H9 (cell line): Measurements from ENCODE around the gene RPL36. TPM values are rescaled to one million over a fixed set of nuclear protein-coding genes. Genes with fewer than 3 reads are reported as not detected.

Source experiments
- DNase-seq: peaks from one replicate; pipeline ENCODE4 v3.0.0-alpha.2; 2017
- H2AFZ ChIP-seq: one replicate; pipeline ENCODE4 v1.6.1; 2013; ENCODE audit warnings: mild to moderate bottlenecking, low read length, control low read depth, moderate library complexity
- H2AK5ac ChIP-seq: 2 replicates; pipeline ENCODE4 v1.6.1; 2013; ENCODE audit warnings: low read length, control low read depth, mixed read lengths; ENCODE audit not compliant: insufficient read length
- H2BK120ac ChIP-seq: one replicate; pipeline ENCODE4 v1.6.1; 2013; ENCODE audit warnings: low read depth, mild to moderate bottlenecking, low read length, control low read depth, inconsistent platforms; ENCODE audit not compliant: poor library complexity, severe bottlenecking
- H2BK12ac ChIP-seq: 2 replicates; pipeline ENCODE4 v1.6.1; 2013; ENCODE audit warnings: low read length, control low read depth, mixed read lengths, low read depth; ENCODE audit not compliant: insufficient read length
- H2BK15ac ChIP-seq: 2 replicates; pipeline ENCODE4 v1.6.1; 2013; ENCODE audit warnings: low read depth, low read length, control low read depth
- H2BK20ac ChIP-seq: one replicate; pipeline ENCODE4 v1.6.1; 2013; ENCODE audit warnings: low read depth, mild to moderate bottlenecking, low read length, control low read depth, inconsistent platforms; ENCODE audit not compliant: poor library complexity, severe bottlenecking
- H2BK5ac ChIP-seq: 2 replicates; pipeline ENCODE4 v1.6.1; 2013; ENCODE audit warnings: low read length, control low read depth, mixed read lengths; ENCODE audit not compliant: insufficient read length
- H3K14ac ChIP-seq: 2 replicates; pipeline ENCODE4 v1.6.1; 2013; ENCODE audit warnings: low read length, control low read depth; ENCODE audit not compliant: insufficient read depth
- H3K18ac ChIP-seq: 2 replicates; pipeline ENCODE4 v1.6.1; 2013; ENCODE audit warnings: low read depth, mild to moderate bottlenecking, mixed read lengths, low read length, control low read depth; ENCODE audit not compliant: insufficient read length
- H3K23ac ChIP-seq: 2 replicates; pipeline ENCODE4 v1.6.1; 2013; ENCODE audit warnings: low read length, control low read depth, mixed read lengths, low read depth; ENCODE audit not compliant: insufficient read length
- H3K23me2 ChIP-seq: 2 replicates; pipeline ENCODE4 v1.6.1; 2013; ENCODE audit warnings: low read depth, mild to moderate bottlenecking, mixed read lengths, low read length, control low read depth; ENCODE audit not compliant: insufficient read length, poor library complexity, severe bottlenecking
- H3K27ac ChIP-seq: 2 replicates; pipeline ENCODE4 v1.5.1; 2013; ENCODE audit warnings: low read length, control low read depth, mixed read lengths, low read depth; ENCODE audit not compliant: insufficient read length
- H3K27me3 ChIP-seq: 2 replicates; pipeline ENCODE4 v1.6.1; 2013; ENCODE audit warnings: low read length, control low read depth, inconsistent platforms; ENCODE audit not compliant: insufficient read depth
- H3K4ac ChIP-seq: 2 replicates; pipeline ENCODE4 v1.6.1; 2013; ENCODE audit warnings: low read depth, mild to moderate bottlenecking, control low read depth, inconsistent platforms, low read length, moderate library complexity
- H3K4me1 ChIP-seq: 2 replicates; pipeline ENCODE4 v1.6.1; 2013; ENCODE audit warnings: low read length, control low read depth, inconsistent platforms; ENCODE audit not compliant: insufficient read depth
- H3K4me2 ChIP-seq: 2 replicates; pipeline ENCODE4 v1.6.1; 2013; ENCODE audit warnings: low read length, control low read depth, mixed read lengths; ENCODE audit not compliant: insufficient read length, insufficient read depth
- H3K56ac ChIP-seq: 2 replicates; pipeline ENCODE4 v1.6.1; 2013; ENCODE audit warnings: low read depth, mild to moderate bottlenecking, mixed read lengths, low read length, control low read depth; ENCODE audit not compliant: insufficient read length
- H3K79me1 ChIP-seq: 2 replicates; pipeline ENCODE4 v1.6.1; 2013; ENCODE audit warnings: low read depth, mild to moderate bottlenecking, moderate library complexity, low read length, control low read depth, inconsistent platforms; ENCODE audit not compliant: insufficient read depth, poor library complexity, severe bottlenecking
- H3K79me2 ChIP-seq: 2 replicates; pipeline ENCODE4 v1.6.1; 2013; ENCODE audit warnings: low read length, control low read depth, inconsistent platforms; ENCODE audit not compliant: insufficient read depth
- H3K9ac ChIP-seq: 2 replicates; pipeline ENCODE4 v1.6.1; 2013; ENCODE audit warnings: low read length, control low read depth, mixed read lengths; ENCODE audit not compliant: insufficient read length; ENCODE audit errors: extremely low read depth
- H3K9me3 ChIP-seq: one replicate; pipeline ENCODE4 v1.6.1; 2013; ENCODE audit warnings: low read depth, low read length, inconsistent platforms; ENCODE audit not compliant: control insufficient read depth
- H3T11ph ChIP-seq: one replicate; pipeline ENCODE4 v1.6.1; 2013; ENCODE audit warnings: mild to moderate bottlenecking, low read length, control low read depth, inconsistent platforms
- H4K20me1 ChIP-seq: one replicate; pipeline ENCODE4 v1.6.1; 2013; ENCODE audit not compliant: control insufficient read depth, insufficient read length, insufficient read depth
- H4K5ac ChIP-seq: 2 replicates; pipeline ENCODE4 v1.6.1; 2013; ENCODE audit warnings: low read depth, mild to moderate bottlenecking, mixed read lengths, low read length, control low read depth; ENCODE audit not compliant: insufficient read length
- H4K8ac ChIP-seq: replicated peaks from 2 replicates; pipeline ENCODE4 v1.6.1; 2013; ENCODE audit warnings: low read length, control low read depth, mixed read lengths, low read depth; ENCODE audit not compliant: insufficient read length
- H4K91ac ChIP-seq: 2 replicates; pipeline ENCODE4 v1.6.1; 2013; ENCODE audit warnings: low read depth, mild to moderate bottlenecking, moderate library complexity, mixed read lengths, low read length, control low read depth; ENCODE audit not compliant: insufficient read length
- H3K27ac Mint-ChIP-seq, 3 experiments: 2 replicates in 2 of 3; 3 replicates in 1 of 3; pipeline ENCODE4 v1.8.0; 2020 to 2021; ENCODE audit warnings: mixed read lengths in 3 of 3, mild to moderate bottlenecking in 1 of 3, moderate library complexity in 1 of 3
- H3K27me3 Mint-ChIP-seq: 2 replicates; pipeline ENCODE4 v1.8.0; 2021; ENCODE audit warnings: low read depth, mild to moderate bottlenecking, moderate library complexity, mixed read lengths
- H3K36me3 Mint-ChIP-seq, 3 experiments: 2 replicates in 2 of 3; 3 replicates in 1 of 3; pipeline ENCODE4 v1.8.0; 2020 to 2021; ENCODE audit warnings: low read depth in 3 of 3, mixed read lengths in 3 of 3; ENCODE audit not compliant: insufficient read depth in 1 of 3
- H3K4me1 Mint-ChIP-seq, 2 experiments: 2 replicates each; pipeline ENCODE4 v1.8.0; 2020; ENCODE audit warnings: mixed read lengths in 2 of 2
- H3K4me3 Mint-ChIP-seq, 2 experiments: 2 replicates in 1 of 2; 3 replicates in 1 of 2; pipeline ENCODE4 v1.8.0; 2020 to 2021; ENCODE audit warnings: mild to moderate bottlenecking in 2 of 2, mixed read lengths in 2 of 2, moderate library complexity in 1 of 2
- H3K9me3 Mint-ChIP-seq, 2 experiments: 2 replicates in 1 of 2; 3 replicates in 1 of 2; pipeline ENCODE4 v1.8.0; 2020; ENCODE audit warnings: mild to moderate bottlenecking in 2 of 2, mixed read lengths in 2 of 2, moderate library complexity in 1 of 2
- WGBS: extraction: QIAGEN DNeasy Blood & Tissue Kit; methylation state at CpG from one replicate; pipeline ENCODE4 v1.1.7; 2013; ENCODE audit warnings: missing lambda C conversion rate, low lambda C conversion rate, mixed read lengths; ENCODE audit not compliant: insufficient read length; ENCODE audit errors: extremely low coverage; 5-methylcytosine and 5-hydroxymethylcytosine counted together
- total RNA-seq: library from RNA; stranded (reverse); gene quantifications from 2 replicates; pipeline ENCODE4 v1.2.1, GENCODE V29; 2021
- TF ChIP-seq, protein P1 (sequence below): fragments of 200-600 bp; sonication (generic); conservative IDR thresholded peaks from 3 replicates; pipeline ENCODE4 v1.8.0; 2021; ENCODE audit warnings: antibody characterized with exemption, mild to moderate bottlenecking

The RPL36 gene
- total RNA-seq, 1 experiment from 2014 or later = 1,074 TPM

DNA sequence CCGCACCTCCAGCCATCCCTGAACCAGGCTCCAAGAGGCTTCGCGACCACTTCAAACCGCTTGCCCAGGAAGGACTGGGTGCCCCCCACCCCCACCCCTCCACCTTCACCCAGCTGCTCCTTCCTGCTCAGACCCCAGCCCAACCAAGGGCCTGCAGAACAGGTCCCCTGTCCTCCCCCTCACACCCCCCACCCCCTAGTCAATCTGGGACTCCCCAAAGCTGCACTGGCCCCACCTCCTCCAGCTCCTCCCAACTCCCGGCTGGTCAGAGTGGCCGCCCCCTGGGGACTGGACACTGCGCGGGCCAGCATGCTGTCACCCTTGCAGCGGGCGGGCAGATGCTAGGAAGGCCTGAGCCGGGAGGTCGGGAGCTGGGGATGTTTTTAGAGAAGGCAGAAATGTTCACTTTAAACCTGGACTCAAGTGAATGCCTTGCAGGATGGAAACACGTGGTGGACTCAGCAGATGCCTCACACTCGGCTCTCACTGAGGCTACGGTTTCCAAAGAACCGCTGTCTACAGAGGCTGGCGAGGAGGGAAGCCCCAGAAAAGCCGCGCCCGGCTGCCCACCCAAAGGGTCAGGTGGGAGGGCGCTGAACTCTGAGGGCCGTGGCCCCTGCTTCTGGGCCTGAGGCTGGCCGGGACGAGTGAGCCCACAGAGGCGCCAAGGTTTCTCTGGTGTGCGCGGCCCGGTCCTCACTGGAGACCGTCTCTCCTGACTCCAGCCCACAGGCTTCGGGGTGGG lies 8.0 kb downstream of the RPL36 start:
- H3K4me1 Mint-ChIP-seq = peaks cover 0 to 3% of the 10 kb centered on the region in 2 experiments; a peak in 1 of 4 replicates
- no peak overlapping the region for H3K14ac ChIP-seq
- no peaks in the 10 kb centered on the region for H3K79me1 ChIP-seq
- no peak overlapping the region for H3K18ac ChIP-seq
- no peak overlapping the region for H3T11ph ChIP-seq
- H3K23ac ChIP-seq = no peak overlapping the region
- peak overlapping the region in 1 of 3 experiments; percentile 70; a peak in 1 of 7 replicates for H3K27ac Mint-ChIP-seq
- no peak overlapping the region for H2BK15ac ChIP-seq
- H3K4me2 ChIP-seq = no peak overlapping the region
- no CpG with 5 or more reads among the region's 30 CpGs for WGBS
- H3K9me3 Mint-ChIP-seq = peaks cover under 1 to 12% of the 10 kb centered on the region in 2 experiments; a peak in 3 of 5 replicates
- no peaks in the 10 kb centered on the region for H3K9me3 ChIP-seq
- no peak overlapping the region for H2BK5ac ChIP-seq
- H3K79me2 ChIP-seq = no peaks in the 10 kb centered on the region
- peaks cover 41 to 70% (median 58%) of the 10 kb centered on the region in 3 experiments for H3K36me3 Mint-ChIP-seq
- no peak overlapping the region for H2BK120ac ChIP-seq
- no peak overlapping the region for H4K91ac ChIP-seq
- H3K56ac ChIP-seq = no peak overlapping the region
- no peaks in the 10 kb centered on the region for H4K20me1 ChIP-seq
- no peak overlapping the region for H4K5ac ChIP-seq
- no peaks in the 10 kb centered on the region for H3K4me1 ChIP-seq
- no peaks in the 10 kb centered on the region for H3K27me3 ChIP-seq
- H3K27me3 Mint-ChIP-seq = peaks cover 4% of the 10 kb centered on the region; the same call in 1 of the 2 replicates
- H2BK12ac ChIP-seq = no peak overlapping the region
- no peak for DNase-seq
- H2BK20ac ChIP-seq = no peak overlapping the region
- no peak overlapping the region for H3K4ac ChIP-seq
- H3K9ac ChIP-seq = no peak overlapping the region
- no peak overlapping the region for H3K27ac ChIP-seq
- H3K4me3 Mint-ChIP-seq = no peak overlapping the region
- TF ChIP-seq, protein P1, sequence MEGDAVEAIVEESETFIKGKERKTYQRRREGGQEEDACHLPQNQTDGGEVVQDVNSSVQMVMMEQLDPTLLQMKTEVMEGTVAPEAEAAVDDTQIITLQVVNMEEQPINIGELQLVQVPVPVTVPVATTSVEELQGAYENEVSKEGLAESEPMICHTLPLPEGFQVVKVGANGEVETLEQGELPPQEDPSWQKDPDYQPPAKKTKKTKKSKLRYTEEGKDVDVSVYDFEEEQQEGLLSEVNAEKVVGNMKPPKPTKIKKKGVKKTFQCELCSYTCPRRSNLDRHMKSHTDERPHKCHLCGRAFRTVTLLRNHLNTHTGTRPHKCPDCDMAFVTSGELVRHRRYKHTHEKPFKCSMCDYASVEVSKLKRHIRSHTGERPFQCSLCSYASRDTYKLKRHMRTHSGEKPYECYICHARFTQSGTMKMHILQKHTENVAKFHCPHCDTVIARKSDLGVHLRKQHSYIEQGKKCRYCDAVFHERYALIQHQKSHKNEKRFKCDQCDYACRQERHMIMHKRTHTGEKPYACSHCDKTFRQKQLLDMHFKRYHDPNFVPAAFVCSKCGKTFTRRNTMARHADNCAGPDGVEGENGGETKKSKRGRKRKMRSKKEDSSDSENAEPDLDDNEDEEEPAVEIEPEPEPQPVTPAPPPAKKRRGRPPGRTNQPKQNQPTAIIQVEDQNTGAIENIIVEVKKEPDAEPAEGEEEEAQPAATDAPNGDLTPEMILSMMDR = no peak
- H4K8ac ChIP-seq = no peak overlapping the region
- H2AK5ac ChIP-seq = no peak overlapping the region
- H2AFZ ChIP-seq = no peak overlapping the region
- no peaks in the 10 kb centered on the region for H3K23me2 ChIP-seq
